Activated naive CD4-positive, alpha-beta T cell (primary cell): Measurements from ENCODE around the gene SBNO2.
A peak's percentile ranks its signal among the peaks of the same experiment; 100 is the strongest.
"Not testable (repeated sequence)": the region's sequence is repeated elsewhere in the genome, so short reads cannot be mapped to it uniquely, and the experiment has no call there.

Experiments used
- DNase-seq, 4 experiments: peaks; one replicate each; lab custom pipeline; 2025; lab: John Stamatoyannopoulos, UW

The SBNO2 gene

GRCh38 chr19:1208830-1209229 lies 34.8 kb upstream of the SBNO2 start:
- DNase-seq: not testable (repeated sequence)

DNA sequence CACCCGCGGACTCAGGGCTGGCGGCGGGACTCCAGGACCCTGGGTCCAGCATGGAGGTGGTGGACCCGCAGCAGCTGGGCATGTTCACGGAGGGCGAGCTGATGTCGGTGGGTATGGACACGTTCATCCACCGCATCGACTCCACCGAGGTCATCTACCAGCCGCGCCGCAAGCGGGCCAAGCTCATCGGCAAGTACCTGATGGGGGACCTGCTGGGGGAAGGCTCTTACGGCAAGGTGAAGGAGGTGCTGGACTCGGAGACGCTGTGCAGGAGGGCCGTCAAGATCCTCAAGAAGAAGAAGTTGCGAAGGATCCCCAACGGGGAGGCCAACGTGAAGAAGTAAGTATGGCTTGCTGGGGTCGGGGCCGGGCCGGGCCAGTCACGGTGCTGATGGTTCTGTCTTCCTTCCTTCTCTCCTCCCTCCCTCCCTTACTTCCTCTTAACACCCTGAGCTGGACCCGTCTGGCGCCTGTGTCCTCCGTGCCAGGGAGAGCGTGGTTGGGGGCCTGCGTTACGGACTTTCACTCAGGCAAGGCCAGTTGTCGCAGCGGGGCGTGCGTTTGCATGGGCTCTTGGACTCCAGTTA lies 32.9 kb upstream of the SBNO2 start:
- DNase-seq: peak in 2 of 4 experiments; percentile 22 to 28

DNA sequence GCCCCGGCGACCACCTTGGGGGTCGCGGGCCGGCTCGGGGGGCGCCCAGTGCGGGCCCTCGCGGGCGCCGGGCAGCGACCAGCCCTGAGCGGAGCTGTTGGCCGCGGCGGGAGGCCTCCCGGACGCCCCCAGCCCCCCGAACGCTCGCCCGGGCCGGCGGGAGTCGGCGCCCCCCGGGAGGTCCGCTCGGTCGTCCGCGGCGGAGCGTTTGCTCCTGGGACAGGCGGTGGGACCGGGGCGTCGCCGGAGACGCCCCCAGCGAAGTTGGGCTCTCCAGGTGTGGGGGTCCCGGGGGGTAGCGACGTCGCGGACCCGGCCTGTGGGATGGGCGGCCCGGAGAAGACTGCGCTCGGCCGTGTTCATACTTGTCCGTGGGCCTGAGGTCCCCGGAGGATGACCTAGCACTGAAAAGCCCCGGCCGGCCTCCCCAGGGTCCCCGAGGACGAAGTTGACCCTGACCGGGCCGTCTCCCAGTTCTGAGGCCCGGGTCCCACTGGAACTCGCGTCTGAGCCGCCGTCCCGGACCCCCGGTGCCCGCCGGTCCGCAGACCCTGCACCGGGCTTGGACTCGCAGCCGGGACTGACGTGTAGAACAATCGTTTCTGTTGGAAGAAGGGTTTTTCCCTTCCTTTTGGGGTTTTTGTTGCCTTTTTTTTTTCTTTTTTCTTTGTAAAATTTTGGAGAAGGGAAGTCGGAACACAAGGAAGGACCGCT lies 32.2 kb upstream of the SBNO2 start:
- DNase-seq: no peak

- peak; percentile 98 to 100 (median 99) for DNase-seq
Observed at GRCh38 chr19:1205114-1206099, 31.3 kb upstream of the SBNO2 start, which contains the start of gene STK11. STK11 (plus strand) TSS chr19:1205778; CDS start chr19:1206914, 1,136 bp downstream.

DNA sequence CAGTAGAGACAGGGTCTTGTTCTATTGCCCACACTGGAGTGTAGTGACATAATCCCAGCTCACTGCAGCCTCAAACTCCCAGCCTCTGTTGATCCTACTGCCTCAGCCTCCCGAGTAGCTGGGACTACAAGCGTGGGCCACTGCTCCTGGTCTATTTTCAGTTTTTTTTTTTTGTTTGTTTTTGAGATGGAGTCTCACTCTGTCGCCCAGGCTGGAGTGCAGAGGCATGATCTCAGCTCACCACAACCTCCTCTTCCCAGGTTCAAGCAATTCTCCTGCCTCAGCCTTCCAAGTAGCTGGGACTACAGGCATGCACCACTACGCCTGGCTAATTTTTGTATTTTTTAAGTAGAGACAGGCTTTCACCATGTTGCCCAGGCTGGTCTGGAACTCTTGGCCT lies 26.5 kb upstream of the SBNO2 start:
- DNase-seq: not testable (repeated sequence)

DNA sequence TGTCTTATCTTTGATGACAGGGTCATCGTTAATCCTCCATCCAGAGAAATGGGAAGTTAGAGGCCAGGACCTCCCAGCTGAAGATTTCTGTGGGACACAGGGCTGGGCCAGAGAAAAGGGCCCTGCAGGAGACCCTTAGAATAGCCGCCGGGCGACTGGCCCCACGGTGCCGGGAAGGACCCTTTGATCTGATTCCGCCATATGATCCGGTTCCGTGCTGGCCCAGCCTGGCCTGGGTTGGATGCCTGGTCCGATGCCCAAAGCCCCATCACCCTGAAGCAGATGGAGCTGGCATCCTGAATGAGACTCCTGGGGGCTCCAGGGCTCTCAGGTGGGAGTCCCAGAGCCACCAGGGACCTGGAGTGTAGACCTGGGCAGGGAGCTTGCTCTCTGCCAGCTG lies 25.5 kb upstream of the SBNO2 start:
- no peak for DNase-seq

DNA sequence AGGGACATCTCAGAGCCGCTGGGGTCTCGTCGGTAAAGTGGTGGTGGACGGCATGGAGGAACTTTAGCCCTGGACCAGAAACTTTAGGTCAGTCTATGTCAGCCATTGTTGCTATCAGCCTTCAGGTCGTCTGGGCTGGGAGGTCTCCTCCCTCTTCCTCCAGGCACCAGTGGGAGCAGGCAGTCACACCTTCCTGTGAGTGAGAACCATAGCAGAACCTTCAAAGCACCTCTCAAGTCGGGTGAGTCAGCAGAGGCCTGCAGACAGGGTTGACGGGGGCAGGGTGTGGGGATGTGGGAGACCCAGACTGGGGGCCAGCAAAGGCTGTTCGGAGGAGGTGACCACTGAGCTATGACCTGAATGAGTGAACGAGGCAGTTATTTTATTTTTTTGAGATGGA lies 15.4 kb upstream of the SBNO2 start:
- peak in 2 of 4 experiments; percentile 27 to 44 for DNase-seq

DNA sequence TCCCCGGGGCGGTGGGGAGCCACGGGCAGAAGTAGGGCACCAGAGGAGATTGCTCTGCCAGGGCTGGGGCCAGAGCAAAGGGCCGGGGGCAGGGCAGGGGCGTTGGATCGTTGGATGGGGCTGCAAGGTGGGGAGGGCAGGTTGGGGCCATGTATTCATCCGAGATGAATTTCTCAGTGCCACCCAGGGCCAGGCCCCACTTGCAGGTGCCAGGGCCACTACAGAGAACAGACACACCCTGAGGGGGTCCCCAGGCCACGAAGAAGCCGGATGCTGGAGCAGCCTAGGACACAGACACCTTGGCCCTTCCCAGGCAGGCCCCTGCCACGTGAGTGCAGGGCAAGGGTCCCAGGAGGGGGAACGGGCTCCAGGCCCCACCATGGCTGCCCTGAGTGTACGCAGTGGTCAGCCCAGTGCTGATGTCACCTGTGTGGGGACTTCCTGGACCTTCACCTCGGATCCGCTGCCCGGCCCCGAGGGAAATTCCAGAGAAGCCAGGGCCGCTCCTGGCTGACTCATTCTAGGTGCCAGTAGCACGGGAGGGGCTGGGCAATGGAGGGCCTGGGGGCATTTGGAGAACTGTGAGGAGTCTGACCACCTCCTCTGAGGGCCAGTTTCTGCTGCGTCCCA lies 9.6 kb upstream of the SBNO2 start:
- DNase-seq: no peak

- DNase-seq: no peak
Observed at GRCh38 chr19:1182727-1183126, 8.7 kb upstream of the SBNO2 start.

DNA sequence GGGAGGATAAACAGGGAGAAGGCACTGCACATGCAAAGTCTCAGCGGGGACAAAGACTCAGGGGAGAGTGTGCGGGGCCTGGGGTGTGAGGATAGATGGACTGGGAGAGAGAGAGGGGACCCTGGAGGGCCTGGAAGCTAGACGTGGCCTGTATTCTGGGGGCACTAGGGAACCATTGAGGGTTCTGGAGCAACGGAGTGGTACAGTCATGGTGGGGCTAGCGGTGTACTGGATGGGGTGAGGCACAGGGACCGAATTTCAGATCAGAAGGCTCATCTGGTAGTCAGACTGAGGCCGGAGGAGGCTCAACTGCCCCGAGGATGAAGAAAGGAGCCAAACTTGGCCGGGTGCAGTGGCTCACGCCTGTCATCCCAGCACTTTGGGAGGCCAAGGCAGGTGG lies 8.0 kb upstream of the SBNO2 start:
- no peak for DNase-seq

- no peak for DNase-seq
Observed at GRCh38 chr19:1181606-1182005, 7.5 kb upstream of the SBNO2 start.

- DNase-seq: no peak
Observed at GRCh38 chr19:1177322-1178114, 3.5 kb upstream of the SBNO2 start.

DNA sequence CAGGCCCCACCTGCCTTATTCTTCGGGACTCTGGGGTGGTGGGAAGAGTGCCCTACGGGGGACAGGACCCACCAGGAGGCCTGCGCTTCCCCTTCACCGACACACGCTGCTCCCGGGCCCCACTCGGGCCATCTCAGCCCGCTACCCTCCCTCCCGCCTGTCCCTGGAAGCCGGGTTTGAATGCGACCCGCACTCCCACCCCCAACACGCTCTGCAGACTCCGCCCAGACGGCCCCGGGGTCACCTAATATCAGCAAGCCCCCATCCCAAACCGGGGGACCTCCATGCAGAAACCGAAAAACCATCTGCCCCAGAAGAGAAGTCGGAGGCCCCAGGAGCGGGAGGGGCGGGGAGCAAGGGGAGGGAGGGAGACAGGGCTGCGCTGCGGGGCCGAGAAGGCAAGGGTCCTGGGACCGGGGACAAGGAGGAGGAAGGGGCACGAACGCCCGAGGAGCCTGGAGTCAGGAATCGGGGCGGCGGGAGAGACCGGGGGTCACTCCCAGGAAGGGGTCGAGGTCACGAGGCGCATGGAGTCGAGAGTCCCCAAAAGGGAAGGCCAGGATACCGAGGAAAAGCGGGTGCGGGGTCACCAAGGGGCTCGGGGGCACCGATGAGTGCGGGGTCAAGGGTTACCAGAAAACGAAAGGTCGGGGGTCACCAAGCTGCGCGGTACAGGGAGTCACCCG lies 766 bp downstream of the SBNO2 start:
- no peak for DNase-seq

DNA sequence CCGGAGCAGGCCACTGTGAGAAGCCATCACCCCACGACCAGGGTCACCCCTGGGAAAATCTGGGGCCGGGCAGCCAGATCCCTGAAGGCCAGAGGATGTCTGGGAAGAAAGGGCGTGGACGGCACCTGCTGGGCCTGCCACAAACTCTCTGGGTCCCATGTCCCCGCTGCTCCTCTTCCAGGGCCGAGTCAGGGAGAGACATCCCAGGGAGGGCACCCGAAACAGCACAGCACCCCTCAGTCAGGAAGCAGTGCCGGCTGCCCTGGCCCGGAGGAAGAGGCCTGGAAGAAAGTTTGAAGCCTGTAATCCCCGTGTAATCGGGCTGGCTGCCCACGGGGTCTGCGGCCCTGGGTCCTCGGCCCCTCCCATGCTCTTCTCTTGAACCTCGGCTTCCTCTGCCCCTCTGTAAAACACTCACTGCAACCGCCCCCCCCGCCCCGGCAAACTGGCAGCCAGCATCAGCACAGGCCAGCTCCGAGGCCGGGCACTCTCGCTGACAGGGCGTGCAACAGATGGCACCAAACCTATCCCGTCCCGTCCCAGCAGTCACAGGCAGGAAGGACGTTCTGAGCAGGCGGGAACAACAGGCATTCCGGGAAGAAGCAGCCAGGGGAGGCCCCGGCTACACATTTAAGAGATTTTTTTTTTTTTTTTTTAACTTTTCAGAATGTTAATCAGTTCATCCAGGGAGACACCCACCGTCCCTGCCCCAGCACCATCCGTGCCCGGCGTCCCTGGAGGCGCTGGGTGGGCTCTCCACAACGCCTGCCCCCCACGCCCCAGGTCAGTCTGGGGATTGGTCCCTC lies 1.5 kb downstream of the SBNO2 start:
- no peak for DNase-seq

GRCh38 chr19:1171755-1172352 lies 2.2 kb downstream of the SBNO2 start:
- DNase-seq: no peak

- DNase-seq: no peak
Observed at GRCh38 chr19:1170938-1171754, 2.9 kb downstream of the SBNO2 start.

DNA sequence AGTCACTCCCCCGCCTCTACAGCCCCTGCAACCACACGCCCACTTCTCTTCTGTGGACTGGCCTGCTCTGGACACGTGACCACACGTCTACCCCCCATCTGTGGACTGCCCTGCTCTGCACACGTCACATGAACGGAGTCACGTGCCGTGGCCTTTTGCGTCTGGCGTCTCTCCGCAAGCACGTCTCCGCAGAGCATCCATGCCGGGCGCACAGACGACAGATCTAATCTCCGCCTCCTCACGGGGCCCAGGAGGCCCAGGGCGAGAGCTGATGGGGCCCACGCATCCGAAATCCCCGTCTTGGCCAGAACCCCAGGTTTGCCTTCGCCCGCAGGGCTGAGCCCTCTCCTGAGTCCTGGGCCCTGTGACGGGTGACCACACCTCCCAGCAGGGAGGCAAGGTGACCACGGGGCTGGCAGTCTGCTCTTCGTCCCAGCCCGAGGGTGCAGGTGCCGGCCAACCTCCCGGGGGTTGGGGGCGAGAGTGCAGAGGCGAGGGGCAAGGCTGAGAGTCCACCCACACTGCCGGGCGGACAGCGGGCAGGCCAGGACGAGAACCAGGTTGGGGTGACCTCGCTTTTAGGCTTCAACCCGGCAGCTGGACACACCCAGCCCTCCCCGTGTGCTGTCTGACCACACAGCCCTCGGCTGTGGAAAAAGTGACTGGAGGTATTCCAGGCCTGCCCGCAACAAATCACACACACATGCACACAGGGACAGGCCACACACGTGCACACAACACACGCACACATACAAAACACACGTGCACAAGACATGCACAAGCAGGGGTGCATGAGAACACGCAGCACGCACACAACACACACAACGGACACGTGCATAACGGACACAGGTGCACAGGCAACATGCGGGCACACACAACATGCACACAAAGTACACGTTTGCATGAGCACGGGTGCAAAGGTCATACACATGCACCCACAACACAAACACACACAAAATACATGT lies 3.9 kb downstream of the SBNO2 start:
- no peak for DNase-seq
